Keratinocyte (primary cell): ENCODE data around the gene KCNC1. TPM values are rescaled to one million over a fixed set of nuclear protein-coding genes. Genes with fewer than 3 reads are reported as not detected.

Source experiments
- DNase-seq: peaks from one replicate; pipeline ENCODE4 v3.0.0-alpha.2; 2011; ENCODE audit warnings: low read depth, missing footprints, low spot score
- FAIRE-seq: peaks from 2 replicates; lab custom pipeline; 2011; peaks lifted over from hg19 to GRCh38; lab: Jason Lieb, UNC
- H2AFZ ChIP-seq: 2 replicates; pipeline ENCODE4 v1.6.0; 2012; ENCODE audit warnings: low read length, control low read depth, inconsistent platforms; ENCODE audit not compliant: control insufficient read depth
- H3K27ac ChIP-seq: 2 replicates; pipeline ENCODE4 v1.5.1; 2011; ENCODE audit warnings: low read length; ENCODE audit not compliant: control insufficient read depth, insufficient read depth
- H3K27me3 ChIP-seq: 3 replicates; pipeline ENCODE4 v1.6.0; 2011; ENCODE audit warnings: low read length; ENCODE audit not compliant: control insufficient read depth, insufficient read depth; ENCODE audit errors: extremely low read depth
- H3K36me3 ChIP-seq, 2 experiments: 2 replicates in 1 of 2; 3 replicates in 1 of 2; pipeline ENCODE4 v1.5.1; 2011; ENCODE audit warnings: low read length in 2 of 2, mild to moderate bottlenecking in 1 of 2; ENCODE audit not compliant: control insufficient read depth in 2 of 2, insufficient read depth in 2 of 2; ENCODE audit errors: extremely low read depth in 1 of 2
- H3K4me1 ChIP-seq: 3 replicates; pipeline ENCODE4 v1.5.1; 2011; ENCODE audit warnings: low read length; ENCODE audit not compliant: control insufficient read depth, insufficient read depth; ENCODE audit errors: extremely low read depth
- H3K4me2 ChIP-seq: 3 replicates; pipeline ENCODE4 v1.6.0; 2011; ENCODE audit warnings: low read depth, low read length; ENCODE audit not compliant: control insufficient read depth, insufficient read depth; ENCODE audit errors: extremely low read depth
- H3K4me3 ChIP-seq, 3 experiments: fragments of 200-600 bp in 1 of 3; sonication (generic) in 1 of 3; 2 replicates in 2 of 3; 3 replicates in 1 of 3; pipeline ENCODE4 v1.5.1; 2011 to 2016; ENCODE audit warnings: low read length in 3 of 3, mild to moderate bottlenecking in 3 of 3, control low read depth in 2 of 3, inconsistent platforms in 1 of 3, low read depth in 1 of 3, mixed read lengths in 1 of 3, mixed run types in 1 of 3, moderate library complexity in 1 of 3; ENCODE audit not compliant: control insufficient read depth in 2 of 3, insufficient read depth in 2 of 3; ENCODE audit errors: extremely low read depth in 1 of 3
- H3K79me2 ChIP-seq: 2 replicates; pipeline ENCODE4 v1.6.0; 2012; ENCODE audit warnings: low read length; ENCODE audit not compliant: control insufficient read depth, insufficient read depth
- H3K9ac ChIP-seq: 3 replicates; pipeline ENCODE4 v1.6.0; 2011; ENCODE audit warnings: low read length; ENCODE audit not compliant: control insufficient read depth, insufficient read depth; ENCODE audit errors: extremely low read depth
- H3K9me1 ChIP-seq: 3 replicates; pipeline ENCODE4 v1.6.0; 2011; ENCODE audit warnings: low read length; ENCODE audit not compliant: control insufficient read depth, insufficient read depth; ENCODE audit errors: extremely low read depth
- H3K9me3 ChIP-seq: 2 replicates; pipeline ENCODE4 v1.5.1; 2012; ENCODE audit warnings: low read depth, low read length; ENCODE audit not compliant: control insufficient read depth
- H4K20me1 ChIP-seq: 3 replicates; pipeline ENCODE4 v1.6.0; 2011; ENCODE audit warnings: low read length; ENCODE audit not compliant: control insufficient read depth, insufficient read depth; ENCODE audit errors: extremely low read depth
- EZH2 ChIP-seq: IDR thresholded peaks from one replicate; pipeline ENCODE4 v1.6.1; 2012; ENCODE audit warnings: inconsistent platforms, mild to moderate bottlenecking, low read length, moderate library complexity
- dilution Hi-C: fragments of 300-500 bp; cut with MboI; formaldehyde crosslinking; loops from one replicate; pipeline ENCODE4 v1.7.0; 2020; ENCODE audit warnings: low sequenced_read_pairs; ENCODE audit not compliant: extremely low pct_ligation_motif_present
- polyA plus RNA-seq, 5 experiments: library from polyadenylated mRNA; depleted of rRNA in 3 of 5; stranded (reverse) in 3 of 5; stranded (forward) in 1 of 5; unstranded in 1 of 5; fragments of >200 nt; gene quantifications; 1 replicate in 1 of 5; 2 replicates in 3 of 5; 3 replicates in 1 of 5; pipeline versions ENCODE4 v1.2.1 to v1.2.3, GENCODE V29; 2011 to 2012; ENCODE audit warnings: missing spikeins in 2 of 5, low read depth in 1 of 5, low replicate concordance in 1 of 5
- TF ChIP-seq, protein P1 (sequence below), 3 experiments: IDR thresholded peaks in 1 of 3; conservative IDR thresholded peaks in 1 of 3; optimal IDR thresholded peaks in 1 of 3; 2 replicates in 2 of 3; 3 replicates in 1 of 3; pipeline versions ENCODE3 to v1.5.1; 2011; ENCODE audit warnings: low read length in 3 of 3, mild to moderate bottlenecking in 3 of 3, moderate library complexity in 2 of 3, control low read depth in 1 of 3, inconsistent platforms in 1 of 3; ENCODE audit not compliant: insufficient read depth in 2 of 3; ENCODE audit errors: extremely low read depth in 1 of 3

The KCNC1 gene
- polyA plus RNA-seq, 1 donor (not counting 4 experiments of a cell fraction or from before 2014, with no cell fraction given): not detected

DNA sequence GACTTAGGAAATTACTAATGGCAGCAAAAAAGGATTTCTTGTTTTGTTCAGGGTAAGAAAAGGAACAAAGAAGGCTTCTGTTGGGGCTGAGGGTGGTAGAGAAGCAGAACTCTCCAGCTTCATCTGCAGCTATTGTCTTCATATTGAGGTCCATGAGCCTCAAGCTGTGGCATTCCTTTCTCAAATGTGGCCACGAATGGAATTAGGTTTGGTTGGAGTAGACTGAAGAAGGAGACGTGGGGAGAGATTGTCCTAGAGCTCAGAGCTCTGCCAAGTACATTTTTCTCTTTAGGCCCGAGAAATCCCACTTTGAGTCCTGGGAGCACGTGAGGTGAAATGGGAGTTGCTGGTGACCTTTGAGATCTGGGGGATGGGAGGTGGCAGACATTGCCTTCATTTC lies 41.0 kb upstream of the KCNC1 start:
- H3K27ac ChIP-seq: no peak overlapping the region
- H3K36me3 ChIP-seq: no peaks in the 10 kb centered on the region
- no peak overlapping the region for H3K4me2 ChIP-seq
- no peaks in the 10 kb centered on the region for H3K9me1 ChIP-seq
- no peak for FAIRE-seq
- H3K9ac ChIP-seq: no peak overlapping the region
- no peaks in the 10 kb centered on the region for H4K20me1 ChIP-seq
- H3K27me3 ChIP-seq: peaks cover 38% of the 10 kb centered on the region
- H3K79me2 ChIP-seq: no peaks in the 10 kb centered on the region
- no peak for TF ChIP-seq EZH2
- TF ChIP-seq, protein P1, sequence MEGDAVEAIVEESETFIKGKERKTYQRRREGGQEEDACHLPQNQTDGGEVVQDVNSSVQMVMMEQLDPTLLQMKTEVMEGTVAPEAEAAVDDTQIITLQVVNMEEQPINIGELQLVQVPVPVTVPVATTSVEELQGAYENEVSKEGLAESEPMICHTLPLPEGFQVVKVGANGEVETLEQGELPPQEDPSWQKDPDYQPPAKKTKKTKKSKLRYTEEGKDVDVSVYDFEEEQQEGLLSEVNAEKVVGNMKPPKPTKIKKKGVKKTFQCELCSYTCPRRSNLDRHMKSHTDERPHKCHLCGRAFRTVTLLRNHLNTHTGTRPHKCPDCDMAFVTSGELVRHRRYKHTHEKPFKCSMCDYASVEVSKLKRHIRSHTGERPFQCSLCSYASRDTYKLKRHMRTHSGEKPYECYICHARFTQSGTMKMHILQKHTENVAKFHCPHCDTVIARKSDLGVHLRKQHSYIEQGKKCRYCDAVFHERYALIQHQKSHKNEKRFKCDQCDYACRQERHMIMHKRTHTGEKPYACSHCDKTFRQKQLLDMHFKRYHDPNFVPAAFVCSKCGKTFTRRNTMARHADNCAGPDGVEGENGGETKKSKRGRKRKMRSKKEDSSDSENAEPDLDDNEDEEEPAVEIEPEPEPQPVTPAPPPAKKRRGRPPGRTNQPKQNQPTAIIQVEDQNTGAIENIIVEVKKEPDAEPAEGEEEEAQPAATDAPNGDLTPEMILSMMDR (optimal IDR thresholded peaks at IDR 0.05 in 1 of 3, IDR thresholded peaks at IDR 0.05 in 1 of 3, conservative IDR thresholded peaks at IDR 0.05 in 1 of 3; ENCODE audit: extremely low read depth in 1 of 3, insufficient read depth in 2 of 3, low read length in 3 of 3): no peak
- H3K9me3 ChIP-seq: no peaks in the 10 kb centered on the region
- dilution Hi-C loops: no loop called here
- H3K4me1 ChIP-seq: no peaks in the 10 kb centered on the region
- no peak overlapping the region for H3K4me3 ChIP-seq
- no peak overlapping the region for H2AFZ ChIP-seq
- DNase-seq: no peak

DNA sequence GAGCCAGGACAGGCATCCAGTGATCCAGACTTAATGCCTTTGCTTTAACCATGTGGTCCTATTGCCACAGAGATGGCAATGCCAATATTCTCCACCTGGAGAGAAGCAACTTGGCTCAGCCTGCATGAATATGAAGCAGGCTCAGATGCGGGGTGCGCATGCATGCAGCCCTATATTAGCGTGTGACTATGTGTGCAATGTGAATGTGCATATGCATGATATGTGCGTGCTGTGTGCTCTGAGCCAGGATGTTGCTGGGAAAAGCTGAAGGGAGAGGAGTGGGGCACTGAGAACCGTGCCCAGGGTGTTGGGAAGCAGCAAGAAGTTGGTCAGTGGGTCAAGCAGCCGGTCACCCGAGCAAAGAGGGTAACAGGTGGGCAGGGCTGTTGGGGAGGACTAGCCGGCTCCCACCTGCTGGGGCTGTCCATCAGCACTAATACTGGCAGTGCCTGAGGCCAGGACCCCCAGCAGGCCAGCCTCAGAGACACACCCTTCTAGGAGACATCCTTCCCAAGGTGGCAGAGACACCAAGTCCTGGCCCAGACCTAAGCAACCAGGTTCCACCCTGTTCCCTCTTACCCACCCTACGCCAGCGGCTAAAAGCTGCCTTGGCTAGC lies 40.0 kb upstream of the KCNC1 start:
- no peak overlapping the region for H3K4me3 ChIP-seq
- no peak overlapping the region for H2AFZ ChIP-seq
- H3K4me1 ChIP-seq: no peaks in the 10 kb centered on the region
- FAIRE-seq (no peak), DNase-seq (no peak)
- peaks cover 38% of the 10 kb centered on the region for H3K27me3 ChIP-seq
- H3K9me3 ChIP-seq: no peaks in the 10 kb centered on the region
- H3K36me3 ChIP-seq: no peaks in the 10 kb centered on the region
- H3K9ac ChIP-seq: no peak overlapping the region
- H3K4me2 ChIP-seq: no peak overlapping the region
- H3K79me2 ChIP-seq: no peaks in the 10 kb centered on the region
- no peaks in the 10 kb centered on the region for H3K9me1 ChIP-seq
- no peaks in the 10 kb centered on the region for H4K20me1 ChIP-seq
- H3K27ac ChIP-seq: no peak overlapping the region
- dilution Hi-C loops: no loop called here
- TF ChIP-seq, protein P1 (optimal IDR thresholded peaks at IDR 0.05 in 1 of 3, IDR thresholded peaks at IDR 0.05 in 1 of 3, conservative IDR thresholded peaks at IDR 0.05 in 1 of 3; ENCODE audit: extremely low read depth in 1 of 3, insufficient read depth in 2 of 3, low read length in 3 of 3): no peak
- TF ChIP-seq EZH2: no peak
